Measurements from ENCODE around the gene RPUSD3.

DNA sequence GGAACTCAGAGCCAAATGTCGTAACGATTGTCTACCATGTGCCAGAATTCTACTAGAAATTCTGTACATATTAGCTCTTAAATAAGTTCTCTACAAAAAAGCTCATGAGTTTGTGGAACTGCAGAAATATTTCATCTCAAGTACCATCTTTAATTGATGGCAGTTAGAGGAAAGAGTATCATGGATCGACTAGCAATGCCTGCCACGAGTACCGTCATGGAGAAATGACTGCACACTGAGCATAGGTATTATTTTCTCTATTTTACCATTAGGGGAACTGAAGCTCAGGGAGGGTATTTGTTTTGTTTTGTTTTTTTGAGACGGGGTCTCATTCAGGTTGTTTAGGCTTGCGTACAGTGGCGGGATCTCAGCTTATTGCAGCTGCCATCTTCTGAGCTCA, 2.8 kb downstream of the RPUSD3 start:
- TF ChIP-seq YY1 (IDR thresholded peaks at IDR 0.05; ENCODE audit: insufficient read depth, insufficient read length) (no peak), ZNF274 (IDR thresholded peaks at IDR 0.05; ENCODE audit: low read depth, low read length) (no peak), SUZ12 (IDR thresholded peaks at IDR 0.05; ENCODE audit: extremely low read depth, insufficient read depth, insufficient read length) (no peak)
